ENCODE measurements around the gene ELOVL5.

- no peak for TF ChIP-seq EP300 (IDR thresholded peaks at IDR 0.05)
- TF ChIP-seq CTCF (IDR thresholded peaks at IDR 0.05): no peak
- no peak for TF ChIP-seq POLR2AphosphoS5 (IDR thresholded peaks at IDR 0.05)
Measured at GRCh38 chr6:53318429-53318828, 30.3 kb downstream of the ELOVL5 start.
